Tibial nerve (tissue), 4 donors: ENCODE data around the gene SIPA1L3. TPM values are rescaled to one million over a fixed set of nuclear protein-coding genes. Genes with fewer than 3 reads are reported as not detected.

Experiments
- DNase-seq, 2 donors: peaks; one replicate each; pipeline ENCODE4 v3.0.0-alpha.2; 2019; ENCODE audit warnings: low spot score in 2 of 2
- H3K27ac ChIP-seq, 4 donors: fragments of 200-600 bp; sonication (generic) in 3 of 4; one replicate each; pipeline ENCODE4 v1.5.1; 2017 to 2019; ENCODE audit warnings: mild to moderate bottlenecking in 1 of 4
- H3K27me3 ChIP-seq, 2 donors: fragments of 200-600 bp; sonication (generic) in 1 of 2; one replicate each; pipeline versions ENCODE4 v1.5.1 to v1.6.0; 2017 to 2019
- H3K36me3 ChIP-seq, 3 donors: fragments of 200-600 bp; sonication (generic); one replicate each; pipeline ENCODE4 v1.5.1; 2018 to 2019
- H3K4me1 ChIP-seq, 4 donors: fragments of 200-600 bp; sonication (generic) in 3 of 4; one replicate each; pipeline ENCODE4 v1.5.1; 2017 to 2019
- H3K4me3 ChIP-seq, 4 donors: fragments of 200-600 bp; sonication (generic) in 3 of 4; one replicate each; pipeline ENCODE4 v1.5.1; 2017 to 2019; ENCODE audit warnings: mild to moderate bottlenecking in 1 of 4, moderate library complexity in 1 of 4
- H3K9me3 ChIP-seq, 4 donors: fragments of 200-600 bp; sonication (generic) in 3 of 4; one replicate each; pipeline ENCODE4 v1.5.1; 2017 to 2019
- CTCF ChIP-seq, 5 experiments: fragments of 200-600 bp in 3 of 5; fragments of 450-650 bp in 2 of 5; sonication (generic) in 3 of 5; IDR thresholded peaks; one replicate each; pipeline ENCODE4 v1.5.1; 2016 to 2019; ENCODE audit warnings: antibody characterized with exemption in 5 of 5, mild to moderate bottlenecking in 3 of 5, moderate library complexity in 2 of 5
- EP300 ChIP-seq, 2 donors: sonication (generic); formaldehyde crosslinking; IDR thresholded peaks; one replicate each; pipeline ENCODE4 v1.6.1; 2017; ENCODE audit warnings: antibody characterized with exemption in 2 of 2, mild to moderate bottlenecking in 1 of 2
- POLR2A ChIP-seq, 2 donors: fragments of 450-650 bp; IDR thresholded peaks; one replicate each; pipeline ENCODE4 v1.6.1; 2017; ENCODE audit warnings: antibody characterized with exemption in 2 of 2, mild to moderate bottlenecking in 2 of 2, moderate library complexity in 2 of 2
- WGBS, 2 donors: methylation state at CpG; one replicate each; pipeline ENCODE4 v1.1.5; 2018; 5-methylcytosine and 5-hydroxymethylcytosine counted together
- total RNA-seq, 4 donors: library from RNA; depleted of rRNA; stranded (reverse); fragments of >200 nt; gene quantifications; one replicate each; pipeline ENCODE4 v1.1.0, GENCODE V29; 2016

SIPA1L3 gene
- total RNA-seq, 4 donors from 2014 or later: 8.3 to 43.9 (median 17.0) TPM

- 78 to 86% methylated on average over 7 to 12 of the region's 12 CpGs for WGBS, 2 donors
- TF ChIP-seq POLR2A (IDR thresholded peaks at IDR 0.05): no peak
- TF ChIP-seq EP300 (IDR thresholded peaks at IDR 0.05): no peak
- no peak for TF ChIP-seq CTCF (IDR thresholded peaks at IDR 0.05)
Observed at GRCh38 chr19:38170334-38170733, 263.3 kb downstream of the SIPA1L3 start.

GRCh38 chr19:38172001-38172400 is 265.0 kb downstream of the SIPA1L3 start:
- Histone ChIP-seq H3K9me3 (no peaks in the 10 kb centered on the region), H3K4me3 (no peak overlapping the region), H3K27me3 (no peaks in the 10 kb centered on the region), H3K4me1 (no peaks in the 10 kb centered on the region), H3K36me3 (peaks cover 0 to 48% (median 0%) of the 10 kb centered on the region in 3 donors), H3K27ac (no peak overlapping the region)
- TF ChIP-seq CTCF (IDR thresholded peaks at IDR 0.05) (no peak), EP300 (IDR thresholded peaks at IDR 0.05) (no peak), POLR2A (IDR thresholded peaks at IDR 0.05) (no peak)
- 90 to 91% methylated on average over 8 of the region's 8 CpGs for WGBS, 2 donors
- DNase-seq: no peak

More at GRCh38 chr19:38170334-38170733, 263.3 kb downstream of the SIPA1L3 start:
- no peak for DNase-seq
- Histone ChIP-seq H3K4me3 (no peak overlapping the region), H3K4me1 (no peaks in the 10 kb centered on the region), H3K36me3 (peaks cover 0 to 60% (median 3%) of the 10 kb centered on the region in 3 donors), H3K9me3 (no peaks in the 10 kb centered on the region), H3K27me3 (no peaks in the 10 kb centered on the region), H3K27ac (no peak overlapping the region)

- no peak overlapping the region for H3K4me3 ChIP-seq
- peaks cover 0 to 5% (median 0%) of the 10 kb centered on the region in 4 donors for H3K9me3 ChIP-seq
- peak overlapping the region in 1 of 4 donors; percentile 34 for H3K27ac ChIP-seq
- TF ChIP-seq CTCF (IDR thresholded peaks at IDR 0.05): no peak
- TF ChIP-seq POLR2A (IDR thresholded peaks at IDR 0.05): no peak
- TF ChIP-seq EP300 (IDR thresholded peaks at IDR 0.05): no peak
- H3K36me3 ChIP-seq: peaks cover 0 to 41% (median 0%) of the 10 kb centered on the region in 3 donors
- no peaks in the 10 kb centered on the region for H3K27me3 ChIP-seq
- WGBS, 2 donors: 78 to 81% methylated on average over 10 to 22 of the region's 22 CpGs
- no peaks in the 10 kb centered on the region for H3K4me1 ChIP-seq
- no peak for DNase-seq
Observed at GRCh38 chr19:38173291-38174041, 266.5 kb downstream of the SIPA1L3 start.

- H3K9me3 ChIP-seq: peaks cover 0 to 24% (median 6%) of the 10 kb centered on the region in 4 donors
- DNase-seq: no peak
- TF ChIP-seq POLR2A (IDR thresholded peaks at IDR 0.05) (no peak), CTCF (IDR thresholded peaks at IDR 0.05) (no peak), EP300 (IDR thresholded peaks at IDR 0.05) (no peak)
- H3K4me3 ChIP-seq: no peak overlapping the region
- peaks cover 0 to 52% (median 0%) of the 10 kb centered on the region in 3 donors for H3K36me3 ChIP-seq
- no peak overlapping the region for H3K27ac ChIP-seq
- WGBS, 2 donors: 84 to 89% methylated on average over 6 of the region's 6 CpGs
- H3K4me1 ChIP-seq: no peaks in the 10 kb centered on the region
- H3K27me3 ChIP-seq: no peaks in the 10 kb centered on the region
Observed at GRCh38 chr19:38175422-38175821, 268.4 kb downstream of the SIPA1L3 start.

GRCh38 chr19:38180071-38180470 is 273.1 kb downstream of the SIPA1L3 start:
- Histone ChIP-seq H3K27me3 (no peaks in the 10 kb centered on the region), H3K9me3 (peaks cover 0 to 33% (median 7%) of the 10 kb centered on the region in 4 donors), H3K4me3 (no peak overlapping the region), H3K27ac (no peak overlapping the region), H3K4me1 (peaks cover 0 to 12% (median 0%) of the 10 kb centered on the region in 4 donors), H3K36me3 (peaks cover 0 to 59% (median 0%) of the 10 kb centered on the region in 3 donors)
- TF ChIP-seq POLR2A (IDR thresholded peaks at IDR 0.05): no peak
- TF ChIP-seq CTCF (IDR thresholded peaks at IDR 0.05): no peak
- TF ChIP-seq EP300 (IDR thresholded peaks at IDR 0.05): no peak
- DNase-seq: no peak
- WGBS, 2 donors: 90 to 96% methylated on average over 3 of the region's 3 CpGs
